Measurements from ENCODE around the gene PCDH9. TPM values are rescaled to one million over a fixed set of nuclear protein-coding genes. Genes with fewer than 3 reads are reported as not detected.

Gene PCDH9
- total RNA-seq, 1 donor from 2014 or later = 14.7 TPM

DNA sequence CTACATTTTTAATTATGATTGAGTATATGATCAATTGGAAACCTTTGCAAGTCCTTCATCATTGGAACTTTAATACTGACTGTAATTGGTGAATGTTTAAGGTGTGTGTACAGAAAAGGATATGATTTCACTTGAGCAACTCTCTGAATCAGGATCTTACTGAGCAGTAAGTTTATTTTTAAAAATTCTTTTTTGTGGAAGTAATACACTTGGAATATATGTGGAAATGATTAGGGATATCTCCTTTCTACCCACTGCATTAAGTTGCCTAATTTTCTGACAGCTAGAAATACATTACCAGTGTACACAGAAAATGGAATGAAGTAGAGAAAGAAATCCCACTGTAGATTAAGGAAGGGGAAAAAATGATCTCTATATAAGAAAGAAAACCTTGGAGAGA is 865.8 kb downstream of the PCDH9 start:
- DNase-seq = no peak
- TF ChIP-seq CTCF (IDR thresholded peaks at IDR 0.05; ENCODE audit: borderline replicate concordance) = no peak
- H3K27me3 ChIP-seq (ENCODE audit: low read depth) = no peaks in the 10 kb centered on the region
- no peaks in the 10 kb centered on the region for H3K36me3 ChIP-seq
- no peaks in the 10 kb centered on the region for H3K4me1 ChIP-seq
- no peaks in the 10 kb centered on the region for H3K9me3 ChIP-seq (replicated peaks)
- H3K4me3 ChIP-seq = no peak overlapping the region
- intact Hi-C loops (cut with micrococcal nuclease) = no loop called here
- H3K27ac ChIP-seq (replicated peaks) = no peak overlapping the region

DNA sequence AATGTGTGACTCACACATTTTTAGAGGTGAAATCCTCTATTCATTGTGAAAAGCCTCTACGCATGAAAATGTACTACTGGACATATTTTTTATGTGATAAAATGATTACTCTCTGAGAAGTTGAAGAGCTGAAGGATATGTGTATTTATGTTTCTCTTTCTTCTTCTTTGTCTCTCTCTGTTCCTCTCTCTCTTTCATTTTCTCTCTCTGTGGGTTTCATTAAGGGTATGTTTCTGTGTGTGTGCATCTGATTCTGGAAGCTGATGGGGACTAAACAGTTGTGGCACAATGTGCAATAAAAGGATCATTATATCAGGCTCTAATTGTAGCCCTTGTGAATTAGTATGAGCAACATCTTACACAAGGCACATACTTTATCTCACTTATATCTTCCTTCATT is 867.7 kb downstream of the PCDH9 start:
- no peak overlapping the region for H3K4me3 ChIP-seq
- TF ChIP-seq CTCF (IDR thresholded peaks at IDR 0.05; ENCODE audit: borderline replicate concordance) = no peak
- no peaks in the 10 kb centered on the region for H3K27me3 ChIP-seq (ENCODE audit: low read depth)
- no peaks in the 10 kb centered on the region for H3K4me1 ChIP-seq
- H3K27ac ChIP-seq (replicated peaks) = no peak overlapping the region
- H3K36me3 ChIP-seq = no peaks in the 10 kb centered on the region
- no peaks in the 10 kb centered on the region for H3K9me3 ChIP-seq (replicated peaks)
- no peak for DNase-seq
- intact Hi-C loops (cut with micrococcal nuclease) = no loop called here

- no peaks in the 10 kb centered on the region for H3K36me3 ChIP-seq
- intact Hi-C loops (cut with micrococcal nuclease) = no loop called here
- no peak for TF ChIP-seq CTCF (IDR thresholded peaks at IDR 0.05; ENCODE audit: borderline replicate concordance)
- DNase-seq = no peak
- H3K27ac ChIP-seq (replicated peaks) = no peak overlapping the region
- no peaks in the 10 kb centered on the region for H3K27me3 ChIP-seq (ENCODE audit: low read depth)
- H3K4me1 ChIP-seq = no peaks in the 10 kb centered on the region
- H3K9me3 ChIP-seq (replicated peaks) = no peaks in the 10 kb centered on the region
- H3K4me3 ChIP-seq = no peak overlapping the region
Measured at GRCh38 chr13:66359910-66360552, 870.1 kb downstream of the PCDH9 start.

- no peak for TF ChIP-seq CTCF (IDR thresholded peaks at IDR 0.05; ENCODE audit: borderline replicate concordance)
- Histone ChIP-seq H3K36me3 (no peaks in the 10 kb centered on the region), H3K27ac (replicated peaks) (no peak overlapping the region), H3K4me1 (no peaks in the 10 kb centered on the region), H3K4me3 (no peak overlapping the region), H3K9me3 (replicated peaks) (no peaks in the 10 kb centered on the region), H3K27me3 (ENCODE audit: low read depth) (no peaks in the 10 kb centered on the region)
- no peak for DNase-seq
- intact Hi-C loops (cut with micrococcal nuclease) = no loop called here
Measured at GRCh38 chr13:66359393-66359792, 870.7 kb downstream of the PCDH9 start.

DNA sequence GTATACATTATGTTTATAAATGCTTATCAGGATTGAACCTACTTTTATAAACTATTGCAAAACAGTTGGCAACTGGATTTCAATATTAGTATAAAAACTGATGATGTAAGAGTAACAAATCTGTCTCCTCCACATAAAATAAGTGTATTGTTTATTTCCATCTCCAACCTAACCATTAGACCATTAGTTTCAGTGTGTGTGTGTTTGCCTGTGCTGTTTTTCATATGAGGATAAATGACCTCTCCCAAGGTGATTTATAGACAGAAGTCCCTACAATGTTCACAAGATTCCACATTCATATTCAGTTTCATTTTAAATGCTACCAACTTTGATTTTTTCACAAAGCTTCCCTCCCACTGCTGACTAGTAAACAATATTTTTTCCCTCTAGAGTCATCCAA is 871.6 kb downstream of the PCDH9 start:
- no peak overlapping the region for H3K27ac ChIP-seq (replicated peaks)
- H3K4me1 ChIP-seq = peaks cover 5% of the 10 kb centered on the region
- TF ChIP-seq CTCF (IDR thresholded peaks at IDR 0.05; ENCODE audit: borderline replicate concordance) = no peak
- H3K4me3 ChIP-seq = no peak overlapping the region
- no peak for DNase-seq
- H3K9me3 ChIP-seq (replicated peaks) = no peaks in the 10 kb centered on the region
- H3K27me3 ChIP-seq (ENCODE audit: low read depth) = no peaks in the 10 kb centered on the region
- no peaks in the 10 kb centered on the region for H3K36me3 ChIP-seq
- intact Hi-C loops (cut with micrococcal nuclease) = no loop called here
